HFFc6 (cell line): ENCODE measurements around the gene C10orf90. TPM values are rescaled to one million over a fixed set of nuclear protein-coding genes. Genes with fewer than 3 reads are reported as not detected.

Experiments
- DNase-seq: peaks from one replicate; pipeline ENCODE4 v3.0.0-alpha.2; 2018
- H3K27ac Mint-ChIP-seq: 2 replicates; pipeline ENCODE4 v1.8.0; 2020; ENCODE audit warnings: mild to moderate bottlenecking, mixed read lengths
- H3K27me3 Mint-ChIP-seq: 2 replicates; pipeline ENCODE4 v1.8.0; 2021; ENCODE audit warnings: mild to moderate bottlenecking, moderate library complexity, mixed read lengths; ENCODE audit not compliant: insufficient read depth
- H3K36me3 Mint-ChIP-seq: 2 replicates; pipeline ENCODE4 v1.8.0; 2021; ENCODE audit warnings: low read depth, mixed read lengths
- H3K4me1 Mint-ChIP-seq: 2 replicates; pipeline ENCODE4 v1.8.0; 2020; ENCODE audit warnings: low read depth, mixed read lengths
- H3K4me3 Mint-ChIP-seq: 2 replicates; pipeline ENCODE4 v1.8.0; 2020; ENCODE audit warnings: mild to moderate bottlenecking, moderate library complexity, mixed read lengths
- H3K9me3 Mint-ChIP-seq: 2 replicates; pipeline ENCODE4 v1.8.0; 2020; ENCODE audit warnings: mild to moderate bottlenecking, mixed read lengths
- CTCF ChIP-seq: fragments of 200-600 bp; sonication (generic); IDR thresholded peaks from 2 replicates; pipeline ENCODE4 v1.5.0; 2021; ENCODE audit warnings: antibody characterized with exemption, mild to moderate bottlenecking
- total RNA-seq, 6 experiments: library from RNA; stranded (reverse); fragmentation: NEBNext Ultra II Directional; extraction: Animal tissue kit (Norgen Biotek cat#: 25700); gene quantifications; 2 replicates in 1 of 6; 3 replicates in 5 of 6; pipeline ENCODE4 v1.2.3, GENCODE V29; 2021

C10orf90 gene
- total RNA-seq, 6 experiments from 2014 or later, result not detected

DNA sequence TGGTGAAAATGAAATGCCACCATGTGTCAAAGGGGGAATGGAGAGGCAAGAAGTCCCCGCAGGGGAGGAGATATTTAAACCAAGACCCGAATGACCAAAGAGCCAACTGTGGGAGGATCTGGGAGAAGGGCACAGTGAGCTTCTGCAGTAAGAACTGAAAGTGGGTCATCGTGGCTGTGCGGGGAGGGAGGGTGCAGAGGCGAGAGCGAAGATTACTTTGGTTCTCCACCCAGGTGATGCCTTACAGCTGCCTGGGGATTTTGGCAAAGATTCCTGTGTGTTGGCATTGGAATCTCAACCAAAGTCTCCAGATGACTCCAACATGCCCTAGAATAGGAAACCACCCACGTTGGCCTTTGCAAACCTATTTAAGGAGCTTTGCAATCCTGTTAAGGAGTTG, 238.0 kb downstream of the C10orf90 start:
- DNase-seq, result no peak
- no peak overlapping the region for H3K4me3 Mint-ChIP-seq
- TF ChIP-seq CTCF, result no peak
- H3K4me1 Mint-ChIP-seq, result peaks cover 8% of the 10 kb centered on the region; the same call in 1 of the 2 replicates
- no peak overlapping the region for H3K27ac Mint-ChIP-seq
- H3K9me3 Mint-ChIP-seq, result no peaks in the 10 kb centered on the region
- H3K27me3 Mint-ChIP-seq, result peaks cover 5% of the 10 kb centered on the region
- H3K36me3 Mint-ChIP-seq, result no peaks in the 10 kb centered on the region

DNA sequence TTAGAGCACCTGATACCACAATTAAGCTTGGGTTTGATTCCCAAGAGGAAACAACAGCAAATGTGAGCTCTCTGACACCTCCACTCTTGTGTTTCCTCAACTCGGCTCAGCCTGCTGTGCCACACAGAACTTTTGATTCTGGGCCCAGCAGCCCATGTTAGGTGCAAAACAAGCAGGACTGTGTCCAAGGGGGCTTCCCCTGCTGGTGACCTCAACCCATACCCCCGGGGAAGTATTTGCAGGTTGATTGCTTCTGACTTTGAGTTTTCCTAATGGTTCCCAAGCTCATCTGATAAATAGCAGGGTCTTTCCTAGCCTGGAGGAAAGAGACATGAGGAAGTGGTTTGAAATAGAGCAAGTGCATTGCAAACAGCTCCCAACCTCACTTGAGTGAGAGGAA, 238.7 kb downstream of the C10orf90 start:
- Mint-ChIP-seq H3K4me1 (peaks cover 8% of the 10 kb centered on the region; the same call in 1 of the 2 replicates), H3K9me3 (no peaks in the 10 kb centered on the region), H3K27ac (no peak overlapping the region), H3K27me3 (peaks cover 8% of the 10 kb centered on the region), H3K36me3 (no peaks in the 10 kb centered on the region), H3K4me3 (no peak overlapping the region)
- TF ChIP-seq CTCF, result no peak
- DNase-seq, result no peak

DNA sequence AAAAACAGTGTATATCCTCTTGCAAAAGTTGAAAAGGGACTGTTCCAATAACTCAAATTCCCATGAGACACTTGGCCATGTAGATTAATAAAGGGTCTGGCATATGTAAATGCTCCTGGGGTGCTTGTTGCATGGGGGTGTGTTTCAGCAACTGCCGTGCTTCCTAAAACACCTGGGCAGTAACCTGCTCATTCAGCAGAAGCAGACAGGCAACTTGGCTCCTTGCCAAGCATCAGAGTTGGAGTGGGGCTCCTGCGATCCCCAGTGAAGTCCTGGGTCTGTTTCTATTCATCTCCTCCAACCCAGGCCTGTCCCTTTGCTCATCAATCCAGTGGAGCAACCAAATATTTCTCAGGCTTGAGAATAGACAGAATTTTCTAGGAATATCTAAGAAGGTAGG, 240.0 kb downstream of the C10orf90 start:
- Mint-ChIP-seq H3K9me3 (no peaks in the 10 kb centered on the region), H3K4me3 (no peak overlapping the region), H3K27ac (no peak overlapping the region), H3K27me3 (peaks cover 8% of the 10 kb centered on the region), H3K36me3 (no peaks in the 10 kb centered on the region), H3K4me1 (peaks cover 8% of the 10 kb centered on the region; the same call in 1 of the 2 replicates)
- TF ChIP-seq CTCF, result no peak
- no peak for DNase-seq

GRCh38 chr10:126429275-126429674, 241.2 kb downstream of the C10orf90 start:
- DNase-seq, result no peak
- Mint-ChIP-seq H3K9me3 (peaks cover 2% of the 10 kb centered on the region), H3K27ac (no peak overlapping the region), H3K4me1 (peaks cover 14% of the 10 kb centered on the region; the same call in 1 of the 2 replicates), H3K36me3 (peaks cover 2% of the 10 kb centered on the region; the same call in 1 of the 2 replicates), H3K27me3 (peaks cover 7% of the 10 kb centered on the region), H3K4me3 (no peak overlapping the region)
- no peak for TF ChIP-seq CTCF

GRCh38 chr10:126425489-126426065, 244.9 kb downstream of the C10orf90 start:
- H3K4me3 Mint-ChIP-seq, result no peak overlapping the region
- peaks cover 31% of the 10 kb centered on the region for H3K4me1 Mint-ChIP-seq
- peaks cover 5% of the 10 kb centered on the region; the same call in 1 of the 2 replicates for H3K27me3 Mint-ChIP-seq
- no peak overlapping the region for H3K27ac Mint-ChIP-seq
- peaks cover 11% of the 10 kb centered on the region for H3K36me3 Mint-ChIP-seq
- H3K9me3 Mint-ChIP-seq, result peaks cover 12% of the 10 kb centered on the region
- no peak for DNase-seq
- TF ChIP-seq CTCF, result no peak
